Skeletal muscle satellite cell (primary cell): ENCODE results near the gene SP100.

Experiments used
- H3K27me3 ChIP-seq: 2 replicates; pipeline ENCODE4 v1.7.0; 2013; ENCODE audit warnings: low read length; ENCODE audit not compliant: control insufficient read depth, insufficient read depth
- H3K36me3 ChIP-seq: 2 replicates; pipeline ENCODE4 v1.7.0; 2013; ENCODE audit warnings: mild to moderate bottlenecking, control low read depth, low read length; ENCODE audit not compliant: insufficient read depth
- H3K4me1 ChIP-seq: 2 replicates; pipeline ENCODE4 v1.7.0; 2013; ENCODE audit warnings: low read length; ENCODE audit not compliant: control insufficient read depth, insufficient read depth
- H3K4me2 ChIP-seq: 2 replicates; pipeline ENCODE4 v1.7.0; 2013; ENCODE audit warnings: mild to moderate bottlenecking, low read length
- H3K4me3 ChIP-seq: 2 replicates; pipeline ENCODE4 v1.7.0; 2013; ENCODE audit warnings: low read length
- H3K9ac ChIP-seq: 2 replicates; pipeline ENCODE4 v1.7.0; 2013; ENCODE audit warnings: mild to moderate bottlenecking, low read depth, low read length, moderate library complexity
- H3K9me3 ChIP-seq: replicated peaks from 2 replicates; pipeline ENCODE4 v1.7.0; 2013; ENCODE audit warnings: mild to moderate bottlenecking, control low read depth, low read length

The SP100 gene

GRCh38 chr2:230569298-230569697 is 153.3 kb downstream of the SP100 start:
- H3K9ac ChIP-seq: no peak overlapping the region
- H3K9me3 ChIP-seq: no peaks in the 10 kb centered on the region
- no peak overlapping the region for H3K4me2 ChIP-seq
- no peaks in the 10 kb centered on the region for H3K36me3 ChIP-seq
- H3K4me3 ChIP-seq: no peak overlapping the region
- H3K27me3 ChIP-seq: no peaks in the 10 kb centered on the region
- H3K4me1 ChIP-seq: no peaks in the 10 kb centered on the region

GRCh38 chr2:230570987-230571386 is 155.0 kb downstream of the SP100 start:
- Histone ChIP-seq H3K36me3 (no peaks in the 10 kb centered on the region), H3K27me3 (peaks cover 3% of the 10 kb centered on the region), H3K4me2 (no peak overlapping the region), H3K9ac (no peak overlapping the region), H3K9me3 (no peaks in the 10 kb centered on the region), H3K4me3 (no peak overlapping the region), H3K4me1 (no peaks in the 10 kb centered on the region)

- Histone ChIP-seq H3K36me3 (no peaks in the 10 kb centered on the region), H3K9ac (no peak overlapping the region), H3K27me3 (peaks cover 3% of the 10 kb centered on the region), H3K4me1 (peaks cover 5% of the 10 kb centered on the region), H3K9me3 (no peaks in the 10 kb centered on the region), H3K4me3 (no peak overlapping the region), H3K4me2 (no peak overlapping the region)
Measured at GRCh38 chr2:230575642-230576324, 159.8 kb downstream of the SP100 start.

- Histone ChIP-seq H3K27me3 (peaks cover 3% of the 10 kb centered on the region), H3K36me3 (no peaks in the 10 kb centered on the region), H3K4me3 (no peak overlapping the region), H3K9me3 (no peaks in the 10 kb centered on the region), H3K4me2 (no peak overlapping the region), H3K4me1 (peaks cover 5% of the 10 kb centered on the region), H3K9ac (no peak overlapping the region)
Measured at GRCh38 chr2:230577114-230577513, 161.1 kb downstream of the SP100 start.

- H3K4me1 ChIP-seq: peaks cover 8% of the 10 kb centered on the region
- no peak overlapping the region for H3K4me2 ChIP-seq
- no peaks in the 10 kb centered on the region for H3K36me3 ChIP-seq
- peaks cover 3% of the 10 kb centered on the region for H3K27me3 ChIP-seq
- H3K4me3 ChIP-seq: no peak overlapping the region
- no peaks in the 10 kb centered on the region for H3K9me3 ChIP-seq
- no peak overlapping the region for H3K9ac ChIP-seq
Measured at GRCh38 chr2:230578106-230578505, 162.1 kb downstream of the SP100 start.

- H3K9ac ChIP-seq: no peak overlapping the region
- H3K4me3 ChIP-seq: no peak overlapping the region
Measured at GRCh38 chr2:230582851-230583283, 166.9 kb downstream of the SP100 start.

GRCh38 chr2:230583581-230583980 is 167.6 kb downstream of the SP100 start:
- H3K4me1 ChIP-seq: peaks cover 9% of the 10 kb centered on the region
- no peaks in the 10 kb centered on the region for H3K27me3 ChIP-seq
- no peaks in the 10 kb centered on the region for H3K9me3 ChIP-seq
- no peaks in the 10 kb centered on the region for H3K36me3 ChIP-seq
- H3K4me2 ChIP-seq: no peak overlapping the region
- no peak overlapping the region for H3K9ac ChIP-seq
- no peak overlapping the region for H3K4me3 ChIP-seq

More at GRCh38 chr2:230582851-230583283, 166.9 kb downstream of the SP100 start:
- no peak overlapping the region for H3K4me2 ChIP-seq
- H3K27me3 ChIP-seq: no peaks in the 10 kb centered on the region
- H3K4me1 ChIP-seq: peaks cover 14% of the 10 kb centered on the region
- no peaks in the 10 kb centered on the region for H3K9me3 ChIP-seq
- no peaks in the 10 kb centered on the region for H3K36me3 ChIP-seq

GRCh38 chr2:230586328-230586982 is 170.5 kb downstream of the SP100 start:
- no peaks in the 10 kb centered on the region for H3K36me3 ChIP-seq
- no peak overlapping the region for H3K4me2 ChIP-seq
- H3K4me1 ChIP-seq: peaks cover 9% of the 10 kb centered on the region
- H3K9me3 ChIP-seq: no peaks in the 10 kb centered on the region
- no peak overlapping the region for H3K4me3 ChIP-seq
- H3K27me3 ChIP-seq: peaks cover 5% of the 10 kb centered on the region
- H3K9ac ChIP-seq: no peak overlapping the region

- no peaks in the 10 kb centered on the region for H3K9me3 ChIP-seq
- no peaks in the 10 kb centered on the region for H3K36me3 ChIP-seq
- H3K27me3 ChIP-seq: peaks cover 5% of the 10 kb centered on the region
- no peak overlapping the region for H3K4me2 ChIP-seq
- no peak overlapping the region for H3K9ac ChIP-seq
- no peaks in the 10 kb centered on the region for H3K4me1 ChIP-seq
- H3K4me3 ChIP-seq: no peak overlapping the region
Measured at GRCh38 chr2:230589025-230589424, 173.0 kb downstream of the SP100 start.

- Histone ChIP-seq H3K9ac (no peak overlapping the region), H3K4me3 (no peak overlapping the region), H3K4me1 (no peaks in the 10 kb centered on the region), H3K4me2 (no peak overlapping the region), H3K36me3 (no peaks in the 10 kb centered on the region), H3K9me3 (no peaks in the 10 kb centered on the region), H3K27me3 (peaks cover 5% of the 10 kb centered on the region)
Measured at GRCh38 chr2:230589497-230590015, 173.6 kb downstream of the SP100 start.

GRCh38 chr2:230590333-230590732 is 174.3 kb downstream of the SP100 start:
- H3K4me1 ChIP-seq: no peaks in the 10 kb centered on the region
- no peak overlapping the region for H3K9ac ChIP-seq
- peaks cover 5% of the 10 kb centered on the region for H3K27me3 ChIP-seq
- no peaks in the 10 kb centered on the region for H3K36me3 ChIP-seq
- H3K4me2 ChIP-seq: no peak overlapping the region
- H3K9me3 ChIP-seq: no peaks in the 10 kb centered on the region
- H3K4me3 ChIP-seq: no peak overlapping the region

- no peak overlapping the region for H3K9ac ChIP-seq
Measured at GRCh38 chr2:230591850-230592249, 175.8 kb downstream of the SP100 start.

More at GRCh38 chr2:230591850-230592249, 175.8 kb downstream of the SP100 start:
- H3K27me3 ChIP-seq: peaks cover 5% of the 10 kb centered on the region
- H3K4me3 ChIP-seq: no peak overlapping the region
- H3K9me3 ChIP-seq: no peaks in the 10 kb centered on the region
- H3K4me2 ChIP-seq: no peak overlapping the region
- H3K36me3 ChIP-seq: no peaks in the 10 kb centered on the region
- H3K4me1 ChIP-seq: no peaks in the 10 kb centered on the region
